GM12878 (cell line): Measurements from ENCODE around the gene TBL3.

ENCODE experiments used
- TAF1 ChIP-seq: IDR thresholded peaks from 2 replicates; pipeline ENCODE4 v1.6.1; 2011; ENCODE audit warnings: mild to moderate bottlenecking, low read depth, low read length, borderline replicate concordance
- USF2 ChIP-seq: IDR thresholded peaks from 2 replicates; pipeline ENCODE4 v1.6.1; 2011; ENCODE audit warnings: low read depth, low read length, improper control_type of control experiment, borderline replicate concordance
- TF ChIP-seq, protein P1 (sequence below), 3 experiments: IDR thresholded peaks in 2 of 3; conservative IDR thresholded peaks in 1 of 3; 2 replicates each; pipeline ENCODE4 v1.5.1; 2011; ENCODE audit warnings: low read depth in 3 of 3, low read length in 3 of 3, mild to moderate bottlenecking in 3 of 3, control low read depth in 2 of 3, moderate library complexity in 2 of 3, inconsistent platforms in 1 of 3, mixed read lengths in 1 of 3; ENCODE audit not compliant: control insufficient read depth in 2 of 3, insufficient read depth in 1 of 3; ENCODE audit errors: extremely low read depth in 1 of 3

GRCh38 chr16:1922357-1922756 is 49.5 kb upstream of the TBL3 start:
- TF ChIP-seq TAF1 (no peak), USF2 (no peak)
- TF ChIP-seq, protein P1, sequence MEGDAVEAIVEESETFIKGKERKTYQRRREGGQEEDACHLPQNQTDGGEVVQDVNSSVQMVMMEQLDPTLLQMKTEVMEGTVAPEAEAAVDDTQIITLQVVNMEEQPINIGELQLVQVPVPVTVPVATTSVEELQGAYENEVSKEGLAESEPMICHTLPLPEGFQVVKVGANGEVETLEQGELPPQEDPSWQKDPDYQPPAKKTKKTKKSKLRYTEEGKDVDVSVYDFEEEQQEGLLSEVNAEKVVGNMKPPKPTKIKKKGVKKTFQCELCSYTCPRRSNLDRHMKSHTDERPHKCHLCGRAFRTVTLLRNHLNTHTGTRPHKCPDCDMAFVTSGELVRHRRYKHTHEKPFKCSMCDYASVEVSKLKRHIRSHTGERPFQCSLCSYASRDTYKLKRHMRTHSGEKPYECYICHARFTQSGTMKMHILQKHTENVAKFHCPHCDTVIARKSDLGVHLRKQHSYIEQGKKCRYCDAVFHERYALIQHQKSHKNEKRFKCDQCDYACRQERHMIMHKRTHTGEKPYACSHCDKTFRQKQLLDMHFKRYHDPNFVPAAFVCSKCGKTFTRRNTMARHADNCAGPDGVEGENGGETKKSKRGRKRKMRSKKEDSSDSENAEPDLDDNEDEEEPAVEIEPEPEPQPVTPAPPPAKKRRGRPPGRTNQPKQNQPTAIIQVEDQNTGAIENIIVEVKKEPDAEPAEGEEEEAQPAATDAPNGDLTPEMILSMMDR (IDR thresholded peaks at IDR 0.05 in 2 of 3, conservative IDR thresholded peaks at IDR 0.05 in 1 of 3; ENCODE audit: control insufficient read depth in 2 of 3, extremely low read depth in 1 of 3, insufficient read depth in 1 of 3, low read depth in 3 of 3, low read length in 3 of 3), result no peak
